Measurements from ENCODE around the gene MATN1.

GRCh38 chr1:30662291-30662840, 61.0 kb downstream of the MATN1 start:
- TF ChIP-seq, protein P1, sequence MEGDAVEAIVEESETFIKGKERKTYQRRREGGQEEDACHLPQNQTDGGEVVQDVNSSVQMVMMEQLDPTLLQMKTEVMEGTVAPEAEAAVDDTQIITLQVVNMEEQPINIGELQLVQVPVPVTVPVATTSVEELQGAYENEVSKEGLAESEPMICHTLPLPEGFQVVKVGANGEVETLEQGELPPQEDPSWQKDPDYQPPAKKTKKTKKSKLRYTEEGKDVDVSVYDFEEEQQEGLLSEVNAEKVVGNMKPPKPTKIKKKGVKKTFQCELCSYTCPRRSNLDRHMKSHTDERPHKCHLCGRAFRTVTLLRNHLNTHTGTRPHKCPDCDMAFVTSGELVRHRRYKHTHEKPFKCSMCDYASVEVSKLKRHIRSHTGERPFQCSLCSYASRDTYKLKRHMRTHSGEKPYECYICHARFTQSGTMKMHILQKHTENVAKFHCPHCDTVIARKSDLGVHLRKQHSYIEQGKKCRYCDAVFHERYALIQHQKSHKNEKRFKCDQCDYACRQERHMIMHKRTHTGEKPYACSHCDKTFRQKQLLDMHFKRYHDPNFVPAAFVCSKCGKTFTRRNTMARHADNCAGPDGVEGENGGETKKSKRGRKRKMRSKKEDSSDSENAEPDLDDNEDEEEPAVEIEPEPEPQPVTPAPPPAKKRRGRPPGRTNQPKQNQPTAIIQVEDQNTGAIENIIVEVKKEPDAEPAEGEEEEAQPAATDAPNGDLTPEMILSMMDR (IDR thresholded peaks at IDR 0.05; ENCODE audit: low read length): no peak
- TF ChIP-seq EZH2 (IDR thresholded peaks at IDR 0.05; ENCODE audit: borderline replicate concordance, low read length): no peak
